AG10803 (cell line): ENCODE measurements around the gene TBX1.

ENCODE experiments used
- DNase-seq: peaks from one replicate; pipeline ENCODE4 v3.0.0; 2010; ENCODE audit warnings: low read depth
- H3K4me3 ChIP-seq: 2 replicates; pipeline ENCODE4 v1.5.1; 2011; ENCODE audit warnings: mild to moderate bottlenecking, low read length, control low read depth
- TF ChIP-seq, protein P1 (sequence below): conservative IDR thresholded peaks from 2 replicates; pipeline ENCODE4 v1.5.1; 2011; ENCODE audit warnings: mild to moderate bottlenecking, low read length, control low read depth, inconsistent platforms

TBX1 gene

GRCh38 chr22:19755145-19755710 is 5.3 kb upstream of the TBX1 start:
- DNase-seq, result no peak
- TF ChIP-seq, protein P1, sequence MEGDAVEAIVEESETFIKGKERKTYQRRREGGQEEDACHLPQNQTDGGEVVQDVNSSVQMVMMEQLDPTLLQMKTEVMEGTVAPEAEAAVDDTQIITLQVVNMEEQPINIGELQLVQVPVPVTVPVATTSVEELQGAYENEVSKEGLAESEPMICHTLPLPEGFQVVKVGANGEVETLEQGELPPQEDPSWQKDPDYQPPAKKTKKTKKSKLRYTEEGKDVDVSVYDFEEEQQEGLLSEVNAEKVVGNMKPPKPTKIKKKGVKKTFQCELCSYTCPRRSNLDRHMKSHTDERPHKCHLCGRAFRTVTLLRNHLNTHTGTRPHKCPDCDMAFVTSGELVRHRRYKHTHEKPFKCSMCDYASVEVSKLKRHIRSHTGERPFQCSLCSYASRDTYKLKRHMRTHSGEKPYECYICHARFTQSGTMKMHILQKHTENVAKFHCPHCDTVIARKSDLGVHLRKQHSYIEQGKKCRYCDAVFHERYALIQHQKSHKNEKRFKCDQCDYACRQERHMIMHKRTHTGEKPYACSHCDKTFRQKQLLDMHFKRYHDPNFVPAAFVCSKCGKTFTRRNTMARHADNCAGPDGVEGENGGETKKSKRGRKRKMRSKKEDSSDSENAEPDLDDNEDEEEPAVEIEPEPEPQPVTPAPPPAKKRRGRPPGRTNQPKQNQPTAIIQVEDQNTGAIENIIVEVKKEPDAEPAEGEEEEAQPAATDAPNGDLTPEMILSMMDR, result no peak
- H3K4me3 ChIP-seq, result no peak overlapping the region

DNA sequence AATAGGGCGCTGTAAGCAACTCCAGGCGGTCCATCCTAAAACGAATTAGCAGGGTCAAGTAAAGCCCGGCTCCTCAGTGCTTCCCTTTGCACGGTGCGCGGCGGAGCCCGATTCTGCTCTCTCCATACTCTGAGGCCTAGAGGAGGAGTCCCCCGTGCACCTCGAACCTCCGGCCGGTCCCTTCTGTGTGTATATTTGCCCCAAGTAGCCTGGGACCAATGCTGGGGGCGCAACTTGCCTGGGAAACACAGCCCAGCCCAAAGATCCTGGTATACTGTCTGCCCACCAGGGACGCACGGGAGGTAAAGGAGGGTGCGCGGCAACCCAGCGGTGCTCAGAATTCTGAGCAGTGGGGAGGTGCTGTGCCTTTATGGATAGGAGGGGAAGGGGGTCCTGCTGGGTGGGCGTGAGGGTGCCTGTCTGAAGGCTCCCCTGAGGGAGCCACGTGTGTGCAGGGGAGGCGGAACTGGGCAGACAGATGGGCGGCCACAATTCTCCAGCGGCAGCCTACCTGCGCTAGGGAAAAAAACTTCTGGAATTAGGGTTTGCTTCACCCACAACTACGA is 4.8 kb upstream of the TBX1 start:
- no peak for DNase-seq
- TF ChIP-seq, protein P1, result no peak
- no peak overlapping the region for H3K4me3 ChIP-seq

- DNase-seq, result no peak
- TF ChIP-seq, protein P1, result peak; percentile 38
- peak overlapping the region; percentile 29 for H3K4me3 ChIP-seq
Observed at GRCh38 chr22:19756288-19757128, 4.1 kb upstream of the TBX1 start.

- no peak for DNase-seq
- TF ChIP-seq, protein P1, result no peak
Observed at GRCh38 chr22:19757140-19757984, 3.2 kb upstream of the TBX1 start.

GRCh38 chr22:19757985-19758895 is 2.3 kb upstream of the TBX1 start:
- TF ChIP-seq, protein P1, result no peak
- no peak overlapping the region for H3K4me3 ChIP-seq
- DNase-seq, result no peak

More at GRCh38 chr22:19757140-19757984, 3.2 kb upstream of the TBX1 start:
- peak overlapping the region; percentile 29 for H3K4me3 ChIP-seq

- no peak for DNase-seq
- TF ChIP-seq, protein P1, result no peak
- H3K4me3 ChIP-seq, result peak overlapping the region; percentile 64; the same call in 1 of the 2 replicates
Observed at GRCh38 chr22:19758896-19759426, 1.6 kb upstream of the TBX1 start.
